Neural cell (in vitro differentiated cells): Measurements from ENCODE around the gene CLCA1. TPM values are rescaled to one million over a fixed set of nuclear protein-coding genes. Genes with fewer than 3 reads are reported as not detected.

Experiments used
- H2AFZ ChIP-seq: fragments of 200-600, 300-800 bp; sonication (generic), shearing (Covaris generic); 2 replicates; pipeline ENCODE4 v1.6.0; 2014; ENCODE audit warnings: low read depth, mild to moderate bottlenecking, antibody characterized with exemption, low read length, moderate library complexity
- H3F3A ChIP-seq: fragments of 200-600 bp; shearing (Covaris generic); 2 replicates; pipeline ENCODE4 v1.6.1; 2016; ENCODE audit warnings: mild to moderate bottlenecking, moderate library complexity, mixed read lengths, antibody characterized with exemption, low read length; ENCODE audit not compliant: insufficient read depth, poor library complexity, severe bottlenecking
- H3K27ac ChIP-seq: fragments of 200-600, 300-800 bp; sonication (generic), shearing (Covaris generic); 2 replicates; pipeline ENCODE4 v1.5.1; 2014; ENCODE audit warnings: mild to moderate bottlenecking, low read length, moderate library complexity
- H3K27me3 ChIP-seq: fragments of 300-800, 200-600 bp; sonication (generic), shearing (Covaris generic); 2 replicates; pipeline ENCODE4 v1.6.0; 2014; ENCODE audit warnings: mild to moderate bottlenecking, low read depth, low read length, moderate library complexity; ENCODE audit not compliant: insufficient read depth
- H3K36me3 ChIP-seq: fragments of 300-800, 200-600 bp; sonication (generic), shearing (Covaris generic); 2 replicates; pipeline ENCODE4 v1.5.1; 2014; ENCODE audit warnings: mild to moderate bottlenecking, antibody characterized with exemption, low read length, moderate library complexity; ENCODE audit not compliant: insufficient read depth
- H3K4me2 ChIP-seq: fragments of 300-800, 200-600 bp; sonication (generic), shearing (Covaris generic); 2 replicates; pipeline ENCODE4 v1.6.0; 2014; ENCODE audit warnings: mild to moderate bottlenecking, low read length
- H3K4me3 ChIP-seq: fragments of 300-800, 200-600 bp; sonication (generic), shearing (Covaris generic); 2 replicates; pipeline ENCODE4 v1.5.1; 2014; ENCODE audit warnings: mild to moderate bottlenecking, low read length, moderate library complexity
- H3K79me2 ChIP-seq: fragments of 200-600 bp; shearing (Covaris generic); replicated peaks from 2 replicates; pipeline ENCODE4 v1.6.0; 2014; ENCODE audit warnings: mild to moderate bottlenecking, low read length, moderate library complexity; ENCODE audit not compliant: insufficient read depth
- H3K9ac ChIP-seq: fragments of 300-800, 200-600 bp; sonication (generic), shearing (Covaris generic); 2 replicates; pipeline ENCODE4 v1.6.1; 2016; ENCODE audit warnings: mild to moderate bottlenecking, low read length, mixed read lengths
- H3K9me2 ChIP-seq: fragments of 200-600 bp; shearing (Covaris generic); 2 replicates; pipeline ENCODE4 v1.6.1; 2016; ENCODE audit warnings: mild to moderate bottlenecking, low read length, mixed read lengths; ENCODE audit not compliant: insufficient read depth
- H3K9me3 ChIP-seq: fragments of 200-600, 300-800 bp; sonication (generic), shearing (Covaris generic); 2 replicates; pipeline ENCODE4 v1.6.1; 2016; ENCODE audit warnings: mild to moderate bottlenecking, mixed run types, low read length, moderate library complexity, mixed read lengths
- H4K20me1 ChIP-seq: fragments of 200-600 bp; shearing (Covaris generic); 2 replicates; pipeline ENCODE4 v1.6.1; 2016; ENCODE audit warnings: mild to moderate bottlenecking, mixed run types; ENCODE audit not compliant: insufficient read depth
- EP300 ChIP-seq: fragments of 450-650 bp; conservative IDR thresholded peaks from 2 replicates; pipeline ENCODE4 v1.6.1; 2014; ENCODE audit warnings: antibody characterized with exemption, mild to moderate bottlenecking, moderate library complexity; ENCODE audit not compliant: poor library complexity, severe bottlenecking
- EZH2 ChIP-seq: fragments of 200-600, 300-800 bp; shearing (Covaris generic), sonication (generic); IDR thresholded peaks from 2 replicates; pipeline ENCODE4 v1.6.1; 2014; ENCODE audit warnings: antibody characterized with exemption, low read length, borderline replicate concordance, mild to moderate bottlenecking; ENCODE audit not compliant: insufficient read depth, poor library complexity, severe bottlenecking
- MXI1 ChIP-seq: fragments of 450-650 bp; conservative IDR thresholded peaks from 2 replicates; pipeline ENCODE4 v1.6.1; 2014; ENCODE audit warnings: antibody characterized with exemption, mild to moderate bottlenecking; ENCODE audit not compliant: poor library complexity, severe bottlenecking
- POLR2AphosphoS5 ChIP-seq: IDR thresholded peaks from 2 replicates; pipeline ENCODE4 v1.6.1; 2012
- RAD21 ChIP-seq: fragments of 450-650 bp; conservative IDR thresholded peaks from 2 replicates; pipeline ENCODE4 v1.6.1; 2014; ENCODE audit warnings: antibody characterized with exemption, mild to moderate bottlenecking, moderate library complexity
- SMC3 ChIP-seq: fragments of 450-650 bp; conservative IDR thresholded peaks from 2 replicates; pipeline ENCODE4 v1.6.1; 2014; ENCODE audit warnings: antibody characterized with exemption, mild to moderate bottlenecking, moderate library complexity; ENCODE audit not compliant: poor library complexity
- TAF1 ChIP-seq: IDR thresholded peaks from 2 replicates; pipeline ENCODE4 v1.6.1; 2012; ENCODE audit warnings: low read depth
- polyA plus RNA-seq: library from polyadenylated mRNA; depleted of rRNA; stranded (reverse); fragments of >200 nt; gene quantifications from 2 replicates; pipeline ENCODE4 v1.2.3, GENCODE V29; 2014
- TF ChIP-seq, protein P1 (sequence below): IDR thresholded peaks from 2 replicates; pipeline ENCODE4 v1.6.1; 2012; ENCODE audit warnings: borderline replicate concordance
- TF ChIP-seq, protein P2 (sequence below): fragments of 450-650 bp; IDR thresholded peaks from 2 replicates; pipeline ENCODE4 v1.5.1; 2014; ENCODE audit warnings: antibody characterized with exemption, mild to moderate bottlenecking, moderate library complexity; ENCODE audit not compliant: poor library complexity, severe bottlenecking

CLCA1 gene
- polyA plus RNA-seq, 1 donor from 2014 or later = not detected

DNA sequence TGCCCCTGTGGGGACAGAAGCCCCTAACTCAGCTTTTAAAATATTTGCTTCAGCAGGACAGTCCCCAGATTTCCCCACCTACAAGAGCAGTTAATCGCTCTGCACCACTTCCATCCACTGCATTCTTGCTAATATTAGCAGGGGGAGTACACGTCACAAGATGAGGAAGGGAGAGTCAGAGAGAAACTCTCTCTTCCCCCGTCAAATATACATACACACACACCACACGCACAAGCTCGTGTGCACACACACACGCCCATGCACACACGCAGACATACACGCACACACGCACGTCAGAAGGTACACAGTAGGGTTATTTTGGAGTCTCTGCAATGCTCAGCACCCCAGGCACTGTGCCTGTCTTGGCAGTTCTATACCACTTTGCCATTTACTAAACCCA is 2.1 kb downstream of the CLCA1 start:
- no peaks in the 10 kb centered on the region for H3K79me2 ChIP-seq
- no peak overlapping the region for H3K27ac ChIP-seq
- H3F3A ChIP-seq = no peaks in the 10 kb centered on the region
- H2AFZ ChIP-seq = no peak overlapping the region
- no peaks in the 10 kb centered on the region for H3K9me3 ChIP-seq
- no peaks in the 10 kb centered on the region for H3K9me2 ChIP-seq
- no peaks in the 10 kb centered on the region for H4K20me1 ChIP-seq
- H3K27me3 ChIP-seq = no peaks in the 10 kb centered on the region
- no peak overlapping the region for H3K4me2 ChIP-seq
- no peak overlapping the region for H3K4me3 ChIP-seq
- TF ChIP-seq EZH2 = no peak
- no peaks in the 10 kb centered on the region for H3K36me3 ChIP-seq
- no peak overlapping the region for H3K9ac ChIP-seq

DNA sequence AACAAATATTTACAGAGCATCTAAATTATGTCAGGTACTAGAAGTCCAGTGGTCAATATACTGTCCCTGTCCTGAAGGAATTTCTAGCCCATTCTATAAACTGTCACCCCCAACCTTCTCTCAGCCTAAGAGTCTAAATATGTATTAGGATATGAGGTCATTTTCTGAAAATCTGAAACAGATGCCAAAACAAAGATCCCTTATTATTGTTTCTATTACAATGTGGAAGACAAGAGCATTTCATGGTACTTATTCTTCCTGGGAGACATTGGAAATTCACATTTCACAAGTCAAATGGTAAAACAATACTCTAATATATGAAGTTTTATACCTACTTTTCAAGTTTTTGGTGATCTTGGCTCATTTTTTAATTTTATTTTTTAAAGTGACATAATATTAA is 2.6 kb downstream of the CLCA1 start:
- H3F3A ChIP-seq = no peaks in the 10 kb centered on the region
- H3K4me3 ChIP-seq = no peak overlapping the region
- H3K9ac ChIP-seq = no peak overlapping the region
- H3K27me3 ChIP-seq = no peaks in the 10 kb centered on the region
- no peaks in the 10 kb centered on the region for H3K9me3 ChIP-seq
- H3K79me2 ChIP-seq = no peaks in the 10 kb centered on the region
- TF ChIP-seq MXI1 = no peak
- no peak for TF ChIP-seq TAF1
- no peak for TF ChIP-seq POLR2AphosphoS5
- TF ChIP-seq, protein P1, sequence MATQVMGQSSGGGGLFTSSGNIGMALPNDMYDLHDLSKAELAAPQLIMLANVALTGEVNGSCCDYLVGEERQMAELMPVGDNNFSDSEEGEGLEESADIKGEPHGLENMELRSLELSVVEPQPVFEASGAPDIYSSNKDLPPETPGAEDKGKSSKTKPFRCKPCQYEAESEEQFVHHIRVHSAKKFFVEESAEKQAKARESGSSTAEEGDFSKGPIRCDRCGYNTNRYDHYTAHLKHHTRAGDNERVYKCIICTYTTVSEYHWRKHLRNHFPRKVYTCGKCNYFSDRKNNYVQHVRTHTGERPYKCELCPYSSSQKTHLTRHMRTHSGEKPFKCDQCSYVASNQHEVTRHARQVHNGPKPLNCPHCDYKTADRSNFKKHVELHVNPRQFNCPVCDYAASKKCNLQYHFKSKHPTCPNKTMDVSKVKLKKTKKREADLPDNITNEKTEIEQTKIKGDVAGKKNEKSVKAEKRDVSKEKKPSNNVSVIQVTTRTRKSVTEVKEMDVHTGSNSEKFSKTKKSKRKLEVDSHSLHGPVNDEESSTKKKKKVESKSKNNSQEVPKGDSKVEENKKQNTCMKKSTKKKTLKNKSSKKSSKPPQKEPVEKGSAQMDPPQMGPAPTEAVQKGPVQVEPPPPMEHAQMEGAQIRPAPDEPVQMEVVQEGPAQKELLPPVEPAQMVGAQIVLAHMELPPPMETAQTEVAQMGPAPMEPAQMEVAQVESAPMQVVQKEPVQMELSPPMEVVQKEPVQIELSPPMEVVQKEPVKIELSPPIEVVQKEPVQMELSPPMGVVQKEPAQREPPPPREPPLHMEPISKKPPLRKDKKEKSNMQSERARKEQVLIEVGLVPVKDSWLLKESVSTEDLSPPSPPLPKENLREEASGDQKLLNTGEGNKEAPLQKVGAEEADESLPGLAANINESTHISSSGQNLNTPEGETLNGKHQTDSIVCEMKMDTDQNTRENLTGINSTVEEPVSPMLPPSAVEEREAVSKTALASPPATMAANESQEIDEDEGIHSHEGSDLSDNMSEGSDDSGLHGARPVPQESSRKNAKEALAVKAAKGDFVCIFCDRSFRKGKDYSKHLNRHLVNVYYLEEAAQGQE = no peak
- no peak for TF ChIP-seq EP300
- no peak for TF ChIP-seq RAD21
- TF ChIP-seq SMC3 = no peak
- no peak for TF ChIP-seq EZH2
- TF ChIP-seq, protein P2, sequence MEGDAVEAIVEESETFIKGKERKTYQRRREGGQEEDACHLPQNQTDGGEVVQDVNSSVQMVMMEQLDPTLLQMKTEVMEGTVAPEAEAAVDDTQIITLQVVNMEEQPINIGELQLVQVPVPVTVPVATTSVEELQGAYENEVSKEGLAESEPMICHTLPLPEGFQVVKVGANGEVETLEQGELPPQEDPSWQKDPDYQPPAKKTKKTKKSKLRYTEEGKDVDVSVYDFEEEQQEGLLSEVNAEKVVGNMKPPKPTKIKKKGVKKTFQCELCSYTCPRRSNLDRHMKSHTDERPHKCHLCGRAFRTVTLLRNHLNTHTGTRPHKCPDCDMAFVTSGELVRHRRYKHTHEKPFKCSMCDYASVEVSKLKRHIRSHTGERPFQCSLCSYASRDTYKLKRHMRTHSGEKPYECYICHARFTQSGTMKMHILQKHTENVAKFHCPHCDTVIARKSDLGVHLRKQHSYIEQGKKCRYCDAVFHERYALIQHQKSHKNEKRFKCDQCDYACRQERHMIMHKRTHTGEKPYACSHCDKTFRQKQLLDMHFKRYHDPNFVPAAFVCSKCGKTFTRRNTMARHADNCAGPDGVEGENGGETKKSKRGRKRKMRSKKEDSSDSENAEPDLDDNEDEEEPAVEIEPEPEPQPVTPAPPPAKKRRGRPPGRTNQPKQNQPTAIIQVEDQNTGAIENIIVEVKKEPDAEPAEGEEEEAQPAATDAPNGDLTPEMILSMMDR = no peak
- no peak overlapping the region for H3K27ac ChIP-seq
- no peaks in the 10 kb centered on the region for H4K20me1 ChIP-seq
- H2AFZ ChIP-seq = no peak overlapping the region
- H3K9me2 ChIP-seq = no peaks in the 10 kb centered on the region
- no peaks in the 10 kb centered on the region for H3K36me3 ChIP-seq
- no peak overlapping the region for H3K4me2 ChIP-seq

DNA sequence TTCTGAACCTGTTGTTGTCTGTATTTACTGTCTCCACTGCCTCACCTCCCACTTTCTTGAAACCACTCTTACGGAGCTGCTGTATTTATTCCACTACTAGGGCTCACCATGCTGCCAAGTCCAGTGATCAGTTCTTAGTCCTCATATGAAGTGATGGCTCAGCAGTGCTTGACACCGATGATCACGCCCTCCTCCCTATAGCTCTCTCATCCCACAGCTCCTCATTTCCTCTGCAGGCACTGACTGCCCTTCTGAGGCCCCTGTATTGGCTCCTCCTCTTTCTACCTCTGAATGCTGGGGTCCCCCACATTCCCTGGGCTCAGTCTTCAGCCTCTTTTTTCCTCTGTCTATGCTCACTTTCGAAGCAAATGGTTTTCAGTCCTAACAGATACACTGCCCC is 3.4 kb downstream of the CLCA1 start:
- Histone ChIP-seq H2AFZ (no peak overlapping the region), H3K4me3 (no peak overlapping the region)

More for the DNA sequence above, 3.4 kb downstream of the CLCA1 start:
- Histone ChIP-seq H3K27me3 (no peaks in the 10 kb centered on the region), H3K4me2 (no peak overlapping the region), H3K9me3 (no peaks in the 10 kb centered on the region), H3K9ac (no peak overlapping the region), H3K27ac (no peak overlapping the region), H3K9me2 (no peaks in the 10 kb centered on the region), H3F3A (no peaks in the 10 kb centered on the region), H3K79me2 (no peaks in the 10 kb centered on the region), H4K20me1 (no peaks in the 10 kb centered on the region), H3K36me3 (no peaks in the 10 kb centered on the region)
- TF ChIP-seq, protein P1 = no peak
- TF ChIP-seq, protein P2 = no peak
- TF ChIP-seq POLR2AphosphoS5 (no peak), EZH2 (no peak), RAD21 (no peak), TAF1 (no peak), MXI1 (no peak), EP300 (no peak), SMC3 (no peak)
